ENCODE measurements around the gene CDK11B.

The CDK11B gene

DNA sequence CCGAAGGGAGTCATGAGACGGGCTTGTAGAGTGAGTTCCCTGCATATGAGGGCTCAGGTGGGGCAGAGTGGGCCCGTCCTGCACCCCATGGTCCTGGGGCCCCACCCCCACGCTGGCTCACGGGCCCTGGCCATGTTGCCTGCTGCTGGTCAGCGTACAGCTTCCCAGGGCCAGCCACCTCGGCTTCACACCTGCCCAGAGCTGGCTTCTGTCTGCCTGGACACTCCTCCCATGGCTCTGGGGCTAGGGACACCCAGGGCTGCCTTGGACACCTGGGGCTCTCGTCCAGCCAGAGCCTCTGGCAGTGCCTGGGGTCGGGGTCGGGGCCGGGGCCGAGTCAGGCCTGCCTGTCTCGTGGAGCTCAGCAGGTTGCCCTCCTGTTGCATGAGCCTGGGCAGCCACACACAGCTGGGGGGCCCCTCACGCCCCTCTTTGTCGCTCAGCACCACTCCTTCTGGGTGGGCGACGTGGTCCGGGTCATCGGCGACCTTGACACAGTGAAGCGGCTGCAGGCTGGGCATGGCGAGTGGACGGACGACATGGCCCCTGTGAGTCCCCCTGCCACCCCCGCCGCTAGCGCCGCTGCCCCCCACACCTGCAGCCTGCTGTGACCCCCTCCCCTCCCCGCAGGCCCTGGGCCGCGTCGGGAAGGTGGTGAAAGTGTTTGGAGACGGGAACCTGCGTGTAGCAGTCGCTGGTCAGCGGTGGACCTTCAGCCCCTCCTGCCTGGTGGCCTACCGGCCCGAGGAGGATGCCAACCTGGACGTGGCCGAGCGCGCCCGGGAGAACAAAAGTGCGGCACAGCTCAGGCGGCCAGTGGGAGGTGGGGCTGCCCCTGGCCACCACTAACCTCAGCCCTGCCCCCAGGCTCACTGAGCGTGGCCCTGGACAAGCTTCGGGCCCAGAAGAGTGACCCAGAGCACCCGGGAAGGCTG is 32.3 kb downstream of the CDK11B start:
- DNase-seq = no peak

DNA sequence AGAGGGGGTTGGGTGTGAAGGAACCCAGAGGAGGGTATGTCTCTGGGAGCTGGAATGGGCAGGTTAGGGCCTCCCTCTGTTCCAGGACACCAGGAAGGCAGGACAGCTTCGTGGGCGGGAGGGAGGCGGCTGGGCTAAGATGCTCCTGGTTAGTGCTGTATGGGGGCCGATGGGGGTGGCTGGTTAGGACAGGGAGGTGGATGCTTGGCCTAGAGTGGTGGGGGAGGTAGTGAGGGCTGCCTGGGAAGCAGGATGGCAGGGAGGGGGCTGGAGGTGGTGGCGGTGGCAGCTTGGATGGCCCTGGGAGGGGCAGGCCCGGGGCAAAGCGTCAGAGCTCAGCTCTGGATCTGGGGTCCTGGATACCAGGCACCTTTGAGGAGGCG is 33.0 kb downstream of the CDK11B start:
- DNase-seq = no peak

GRCh38 chr1:1625404-1625775 is 33.4 kb downstream of the CDK11B start:
- no peak for DNase-seq

DNA sequence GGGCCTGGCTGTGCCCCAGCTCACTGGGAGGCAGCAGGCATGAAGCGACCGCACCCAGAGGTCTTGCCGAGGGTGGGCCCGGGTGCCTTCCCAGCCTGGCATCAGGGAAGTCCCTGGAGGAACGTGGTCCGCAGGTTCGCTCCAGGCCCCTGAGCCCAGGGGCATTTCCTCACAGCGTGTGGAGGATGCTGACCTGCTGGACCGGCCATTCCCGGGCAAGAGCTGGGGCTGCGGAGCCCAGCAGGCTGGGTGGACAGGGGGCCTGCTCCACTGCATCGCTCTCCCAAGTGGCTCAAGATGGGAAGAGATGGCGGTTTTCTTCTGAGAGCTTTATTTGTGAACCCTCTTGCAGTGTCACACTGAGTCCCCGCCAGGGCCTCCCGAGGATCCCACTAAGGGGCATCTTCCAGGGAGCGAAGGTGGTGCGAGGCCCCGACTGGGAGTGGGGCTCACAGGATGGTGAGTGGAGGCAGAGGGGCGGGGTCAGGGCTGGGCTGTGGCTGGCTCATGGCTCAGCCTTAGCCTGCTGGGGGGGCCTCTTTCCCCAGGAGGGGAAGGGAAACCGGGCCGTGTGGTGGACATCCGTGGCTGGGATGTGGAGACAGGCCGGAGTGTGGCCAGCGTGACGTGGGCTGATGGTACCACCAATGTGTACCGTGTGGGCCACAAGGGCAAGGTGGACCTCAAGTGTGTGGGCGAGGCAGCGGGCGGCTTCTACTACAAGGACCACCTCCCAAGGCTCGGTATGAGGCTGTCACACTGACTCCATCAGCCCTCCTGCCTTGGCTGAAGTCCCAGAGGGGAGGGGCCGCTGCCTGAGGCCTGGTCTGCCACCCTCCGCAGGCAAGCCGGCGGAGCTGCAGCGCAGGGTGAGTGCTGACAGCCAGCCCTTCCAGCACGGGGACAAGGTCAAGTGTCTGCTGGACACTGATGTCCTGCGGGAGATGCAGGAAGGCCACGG is 34.1 kb downstream of the CDK11B start:
- no peak for DNase-seq

DNA sequence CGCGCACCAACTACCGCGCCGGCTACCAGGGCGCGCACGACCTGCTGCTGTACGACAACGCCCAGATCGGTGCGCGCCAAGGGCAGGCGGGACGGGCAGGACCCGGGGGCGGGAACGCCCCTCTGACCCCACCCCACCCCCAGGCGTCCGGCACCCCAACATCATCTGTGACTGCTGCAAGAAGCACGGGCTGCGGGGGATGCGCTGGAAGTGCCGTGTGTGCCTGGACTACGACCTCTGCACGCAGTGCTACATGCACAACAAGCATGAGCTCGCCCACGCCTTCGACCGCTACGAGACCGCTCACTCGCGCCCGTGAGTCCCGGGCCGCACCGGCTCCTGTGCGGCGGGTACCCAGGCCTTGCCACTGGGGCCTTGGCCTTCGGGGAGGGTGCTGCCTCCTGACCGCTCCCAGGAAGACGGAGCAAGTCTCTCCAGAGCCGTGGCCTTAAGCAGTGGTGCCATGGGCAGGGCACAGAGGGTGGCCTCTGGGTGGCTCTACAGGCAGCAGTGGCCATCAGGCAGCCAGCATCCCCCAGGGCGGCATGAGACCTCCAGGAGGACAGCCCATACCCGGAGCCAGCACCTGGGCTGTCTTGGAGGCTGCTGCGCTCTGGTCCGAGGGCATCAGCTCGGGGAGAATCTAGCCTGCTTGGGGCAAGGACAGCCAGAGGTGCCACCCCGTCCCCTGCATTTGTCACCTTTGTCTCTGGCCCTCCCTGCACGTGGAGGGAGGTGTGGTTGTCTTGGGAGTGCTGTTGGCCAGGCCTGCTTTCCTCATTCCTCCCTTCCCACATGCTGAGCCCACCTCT is 35.0 kb downstream of the CDK11B start:
- no peak for DNase-seq

- no peak for DNase-seq
Measured at GRCh38 chr1:1623181-1623630, 35.6 kb downstream of the CDK11B start.

- no peak for DNase-seq
Measured at GRCh38 chr1:1622788-1623094, 36.1 kb downstream of the CDK11B start.

GRCh38 chr1:1622010-1622787 is 36.6 kb downstream of the CDK11B start:
- DNase-seq = no peak

GRCh38 chr1:1621173-1622009 is 37.4 kb downstream of the CDK11B start:
- no peak for DNase-seq

DNA sequence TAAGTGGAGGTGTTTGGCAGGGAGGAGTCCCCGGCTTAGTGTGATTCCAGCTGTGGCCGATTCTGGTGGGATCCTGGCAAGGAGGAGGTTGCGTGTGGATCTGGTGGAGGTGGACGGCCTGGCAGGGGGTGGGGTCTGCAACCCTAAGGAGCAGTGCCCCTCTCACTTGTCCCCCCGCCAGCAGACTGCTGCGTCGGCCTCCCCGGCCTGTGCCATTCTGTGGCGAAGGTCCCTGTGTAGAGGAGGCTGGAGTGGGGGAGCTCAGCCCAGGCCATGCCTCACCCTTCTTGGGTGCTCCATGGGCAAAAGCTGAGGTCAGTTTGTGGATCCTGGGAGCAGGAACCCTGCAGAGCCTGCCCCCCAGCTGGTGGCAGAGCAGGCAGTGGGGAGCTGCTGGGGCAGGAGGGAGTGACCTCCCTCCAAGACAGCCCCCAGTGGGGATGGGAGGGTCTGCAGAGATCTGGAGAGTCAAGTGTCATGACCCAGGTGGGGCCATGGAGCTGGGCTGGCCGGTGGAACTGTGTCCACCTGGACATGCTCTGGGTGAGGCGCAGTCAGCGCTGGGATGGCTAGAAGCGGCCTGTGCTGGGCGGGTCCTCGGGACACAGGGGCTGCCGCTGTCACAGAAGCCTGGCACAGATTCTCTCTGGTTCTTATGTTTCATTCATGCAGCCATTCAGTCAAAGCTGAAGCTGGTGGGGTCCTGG is 38.2 kb downstream of the CDK11B start:
- no peak for DNase-seq

DNA sequence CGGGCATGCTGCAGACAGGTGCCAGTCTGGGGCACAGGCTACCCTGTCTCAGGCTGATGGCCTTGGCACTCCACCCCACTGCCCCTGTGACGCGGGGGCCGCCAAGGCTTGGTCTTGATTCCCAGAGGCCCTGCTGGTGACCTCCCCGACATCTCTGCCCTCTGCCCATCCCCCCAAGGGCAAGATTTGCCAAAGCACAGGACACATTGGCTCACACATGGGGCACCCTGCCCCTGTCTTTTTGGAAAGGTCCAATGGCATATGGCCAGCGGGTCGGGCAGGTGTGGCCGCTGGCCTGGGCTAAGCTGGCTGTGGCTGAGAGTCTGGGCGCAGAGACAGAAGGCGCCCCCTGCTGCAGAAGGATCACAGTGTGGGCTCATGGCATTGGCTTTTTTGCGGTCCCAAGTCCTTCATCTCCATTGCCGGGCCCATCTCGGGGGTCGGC is 38.9 kb downstream of the CDK11B start:
- DNase-seq = no peak

GRCh38 chr1:1618396-1619068 is 40.3 kb downstream of the CDK11B start:
- DNase-seq = no peak

- no peak for DNase-seq
Measured at GRCh38 chr1:1617925-1618324, 40.9 kb downstream of the CDK11B start.

DNA sequence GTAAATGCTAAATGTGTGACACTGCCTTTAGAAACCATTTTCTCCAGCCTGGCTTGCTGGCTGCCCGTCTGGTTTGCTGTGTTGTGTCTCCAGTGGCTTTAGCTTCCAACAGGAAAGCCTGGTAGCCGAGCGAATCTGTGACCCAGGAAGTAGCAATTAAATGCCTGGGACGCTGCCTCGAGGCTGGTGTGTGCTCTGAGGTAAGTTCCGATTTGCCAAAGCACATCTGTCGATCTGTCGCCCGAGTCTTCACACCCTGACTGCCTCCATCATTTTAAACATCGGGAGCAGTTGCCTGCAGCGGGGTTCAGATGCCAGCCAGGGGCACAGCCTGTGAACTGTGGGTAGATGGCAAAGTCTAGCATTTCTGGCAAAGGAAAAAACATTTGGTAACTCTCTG is 41.3 kb downstream of the CDK11B start:
- no peak for DNase-seq

DNA sequence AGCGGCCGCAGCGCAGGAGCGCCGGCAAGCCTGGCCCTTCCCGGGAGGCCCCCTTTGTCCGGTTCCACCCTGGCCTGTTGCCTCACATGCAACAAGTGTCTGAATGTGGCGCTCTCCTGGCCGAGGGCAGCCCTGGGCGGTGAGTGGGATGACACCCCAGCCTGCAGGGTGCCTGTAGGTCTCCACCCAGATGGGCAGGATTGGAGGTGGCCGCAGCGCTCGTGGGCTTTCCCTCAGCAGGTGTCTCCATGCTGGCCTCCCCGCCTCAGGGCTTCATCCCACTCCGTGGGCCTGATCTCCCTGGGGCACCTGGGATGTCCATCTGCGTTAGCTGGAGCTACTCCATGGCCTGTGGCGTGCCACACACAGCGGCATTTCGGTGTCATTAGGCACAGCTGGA is 42.0 kb downstream of the CDK11B start:
- DNase-seq = no peak

DNA sequence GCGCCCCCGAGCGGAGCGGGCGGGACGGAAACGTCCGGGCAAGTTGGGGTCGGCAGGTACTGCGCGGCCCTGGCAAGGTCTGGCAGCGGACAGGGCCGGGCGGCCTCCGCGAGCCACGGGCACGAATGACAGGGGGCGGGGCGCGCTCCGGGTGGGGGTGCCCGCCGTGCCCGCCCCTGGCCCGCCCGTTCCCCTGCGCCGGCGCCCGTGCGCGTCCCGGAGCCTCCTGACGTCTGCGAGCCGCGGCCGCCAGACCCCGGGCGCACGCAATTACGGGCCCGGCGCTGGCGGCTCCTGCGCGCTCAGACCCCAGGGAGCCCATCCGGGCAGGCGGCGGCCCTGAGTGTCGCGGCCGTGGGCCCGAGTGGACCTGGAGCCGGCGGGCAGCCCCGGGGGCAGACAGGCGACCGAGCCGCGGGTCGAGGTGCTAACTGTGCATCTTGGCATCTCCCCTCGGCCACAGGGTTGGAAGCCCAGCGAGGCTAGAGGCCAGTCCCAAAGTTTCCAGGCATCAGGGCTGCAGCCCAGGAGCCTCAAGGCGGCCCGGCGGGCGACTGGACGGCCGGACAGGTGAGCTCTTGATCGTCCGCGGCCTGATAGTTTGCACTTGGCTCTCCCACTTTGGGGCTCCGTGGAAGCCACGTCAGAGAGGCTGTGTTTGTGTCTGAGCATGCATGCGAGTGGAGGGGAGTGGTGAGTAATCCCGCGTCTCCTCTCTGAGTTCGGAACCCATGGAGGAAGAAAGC is 42.6 kb downstream of the CDK11B start:
- peak; percentile 59 to 61 for DNase-seq

- peak; percentile 98 to 99 for DNase-seq
Measured at GRCh38 chr1:1615256-1616044, 43.4 kb downstream of the CDK11B start, which contains the start of gene MIB2. TSS of gene MIB2 (plus strand) at chr1:1615500. CDS start at chr1:1623453, 7,953 bp downstream.

DNA sequence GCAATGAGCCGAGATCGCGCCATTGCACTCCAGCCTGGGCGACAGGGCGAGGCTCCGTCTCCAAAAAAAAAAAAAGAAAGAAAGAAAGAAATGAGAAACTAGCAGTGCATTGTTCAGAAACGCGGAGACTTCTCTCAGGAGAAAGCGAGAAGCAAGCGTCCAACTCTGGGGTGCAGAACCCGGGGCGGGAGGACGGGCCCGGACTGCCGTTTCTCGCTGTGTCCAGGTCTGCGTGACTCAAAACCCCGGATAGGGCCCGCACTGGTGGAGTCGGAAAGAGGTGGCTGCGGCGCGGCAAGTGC is 43.9 kb downstream of the CDK11B start:
- no peak for DNase-seq

All from CD4-positive, alpha-beta T cell treated with Interleukin-1 beta for 1 hour (primary cell).